OCI-LY3 (cell line): Measurements from ENCODE around the gene SAMD14.
A peak's percentile ranks its signal among the peaks of the same experiment; 100 is the strongest.

ENCODE experiments used
- H2AFZ ChIP-seq: fragments of 200-600, 300-600 bp; shearing (Covaris generic); 2 replicates; pipeline ENCODE4 v1.6.0; 2014; ENCODE audit warnings: antibody characterized with exemption, low read depth, low read length
- H3K27ac ChIP-seq: fragments of 200-600, 300-600 bp; sonication (generic); 2 replicates; pipeline ENCODE4 v1.5.1; 2014; ENCODE audit warnings: mild to moderate bottlenecking, low read length, moderate library complexity, mixed read lengths
- H3K27me3 ChIP-seq: fragments of 200-600, 300-600 bp; sonication (generic); 2 replicates; pipeline ENCODE4 v1.6.1; 2014; ENCODE audit warnings: low read depth, low read length, mixed read lengths
- H3K36me3 ChIP-seq: fragments of 200-600, 300-600 bp; sonication (generic); replicated peaks from 2 replicates; pipeline ENCODE3; 2014; ENCODE audit warnings: low read depth, low read length, mixed read lengths
- H3K4me1 ChIP-seq: fragments of 300-600, 200-600 bp; sonication (generic); 2 replicates; pipeline ENCODE4 v1.6.1; 2014; ENCODE audit warnings: low read length, mixed read lengths
- H3K4me2 ChIP-seq: fragments of 200-600, 300-600 bp; sonication (generic); 2 replicates; pipeline ENCODE4 v1.6.1; 2014; ENCODE audit warnings: low read length, mixed read lengths
- H3K4me3 ChIP-seq: fragments of 300-600, 200-600 bp; sonication (generic); 2 replicates; pipeline ENCODE4 v1.5.1; 2014; ENCODE audit warnings: antibody characterized with exemption, mild to moderate bottlenecking, low read length, moderate library complexity
- H3K79me2 ChIP-seq: fragments of 300-600, 200-600 bp; shearing (Covaris generic); 2 replicates; pipeline ENCODE4 v1.6.1; 2014; ENCODE audit warnings: mild to moderate bottlenecking, low read length, mixed read lengths
- H3K9ac ChIP-seq: fragments of 300-600, 200-600 bp; shearing (Covaris generic); 2 replicates; pipeline ENCODE4 v1.6.0; 2014; ENCODE audit warnings: mild to moderate bottlenecking, low read length, moderate library complexity
- H3K9me3 ChIP-seq: fragments of 200-600, 300-600 bp; shearing (Covaris generic); 2 replicates; pipeline ENCODE4 v1.6.1; 2014; ENCODE audit warnings: low read length, mixed read lengths; ENCODE audit not compliant: insufficient read depth
- H4K20me1 ChIP-seq: fragments of 200-600, 300-600 bp; sonication (generic); 2 replicates; pipeline ENCODE4 v1.6.1; 2016; ENCODE audit warnings: low read length, mixed read lengths; ENCODE audit not compliant: insufficient read depth
- CTCF ChIP-seq: fragments of 200-600, 300-600 bp; sonication (generic); IDR thresholded peaks from 2 replicates; pipeline ENCODE4 v1.5.1; 2014; ENCODE audit warnings: antibody characterized with exemption, low read length, low read depth
- EZH2phosphoT487 ChIP-seq: fragments of 200-600 bp; shearing (Covaris generic); IDR thresholded peaks from 2 replicates; pipeline ENCODE4 v1.6.1; 2018; ENCODE audit warnings: antibody characterized with exemption, mixed run types, low read depth

Gene SAMD14

GRCh38 chr17:50149091-50149416 is 19.1 kb upstream of the SAMD14 start:
- no peaks in the 10 kb centered on the region for H3K9me3 ChIP-seq
- H3K9ac ChIP-seq, result peak overlapping the region; percentile 100
- TF ChIP-seq CTCF, result no peak
- peaks cover 85% of the 10 kb centered on the region for H3K79me2 ChIP-seq
- peak overlapping the region; percentile 93 for H3K4me3 ChIP-seq
- peak overlapping the region; percentile 98 for H3K27ac ChIP-seq
- H4K20me1 ChIP-seq, result peaks cover 31% of the 10 kb centered on the region
- H2AFZ ChIP-seq, result no peak overlapping the region
- H3K36me3 ChIP-seq, result peaks cover 57% of the 10 kb centered on the region
- H3K27me3 ChIP-seq, result no peaks in the 10 kb centered on the region
- H3K4me1 ChIP-seq, result peaks cover 47% of the 10 kb centered on the region
- peak overlapping the region; percentile 69 for H3K4me2 ChIP-seq

- Histone ChIP-seq H3K9me3 (no peaks in the 10 kb centered on the region), H3K9ac (peak overlapping the region; percentile 100), H3K4me1 (peaks cover 48% of the 10 kb centered on the region), H3K4me2 (peak overlapping the region; percentile 95), H3K79me2 (peaks cover 91% of the 10 kb centered on the region), H4K20me1 (peaks cover 37% of the 10 kb centered on the region), H3K27ac (peak overlapping the region; percentile 98), H3K4me3 (peak overlapping the region; percentile 93), H2AFZ (no peak overlapping the region), H3K36me3 (peaks cover 63% of the 10 kb centered on the region), H3K27me3 (no peaks in the 10 kb centered on the region)
- TF ChIP-seq EZH2phosphoT487 (0 out of 2 replicates have a peak, but pooled peaks have one; percentile 79), CTCF (no peak)
Observed at GRCh38 chr17:50148226-50149090, 18.5 kb upstream of the SAMD14 start.

- Histone ChIP-seq H3K9ac (peak overlapping the region; percentile 99), H3K4me3 (peak overlapping the region; percentile 93), H4K20me1 (peaks cover 43% of the 10 kb centered on the region), H3K27ac (peak overlapping the region; percentile 98), H3K9me3 (no peaks in the 10 kb centered on the region), H3K79me2 (peaks cover 97% of the 10 kb centered on the region), H3K4me1 (peaks cover 46% of the 10 kb centered on the region), H3K36me3 (peaks cover 70% of the 10 kb centered on the region), H3K27me3 (no peaks in the 10 kb centered on the region), H3K4me2 (peak overlapping the region; percentile 95), H2AFZ (no peak overlapping the region)
- TF ChIP-seq EZH2phosphoT487 (no peak), CTCF (no peak)
Observed at GRCh38 chr17:50147841-50148225, 17.9 kb upstream of the SAMD14 start.

GRCh38 chr17:50146927-50147665 is 17.1 kb upstream of the SAMD14 start:
- peaks cover 51% of the 10 kb centered on the region for H4K20me1 ChIP-seq
- H3K4me3 ChIP-seq, result peak overlapping the region; percentile 93
- H3K36me3 ChIP-seq, result peaks cover 77% of the 10 kb centered on the region
- peak overlapping the region; percentile 99 for H3K9ac ChIP-seq
- H3K9me3 ChIP-seq, result no peaks in the 10 kb centered on the region
- no peaks in the 10 kb centered on the region for H3K27me3 ChIP-seq
- H3K27ac ChIP-seq, result peak overlapping the region; percentile 98
- peaks cover 46% of the 10 kb centered on the region for H3K4me1 ChIP-seq
- TF ChIP-seq EZH2phosphoT487 (no peak), CTCF (no peak)
- no peak overlapping the region for H2AFZ ChIP-seq
- H3K4me2 ChIP-seq, result peak overlapping the region; percentile 95
- H3K79me2 ChIP-seq, result peaks cover 97% of the 10 kb centered on the region
